Duodenal mucosa (tissue), 2 donors: Measurements from ENCODE around the gene RBM6.
A peak's percentile ranks its signal among the peaks of the same experiment; 100 is the strongest.
"Not testable (repeated sequence)": the region's sequence is repeated elsewhere in the genome, so short reads cannot be mapped to it uniquely, and the experiment has no call there.

Experiments used
- H3K27ac ChIP-seq: one replicate; pipeline ENCODE4 v1.7.0; 2013; ENCODE audit warnings: low read depth, low read length
- H3K27me3 ChIP-seq, 2 donors: one replicate each; pipeline ENCODE4 v1.7.0; 2013; ENCODE audit warnings: low read length in 2 of 2, control low read depth in 1 of 2; ENCODE audit not compliant: insufficient read depth in 2 of 2, control insufficient read depth in 1 of 2
- H3K36me3 ChIP-seq, 2 donors: one replicate each; pipeline ENCODE4 v1.7.0; 2013; ENCODE audit warnings: low read length in 2 of 2, control low read depth in 1 of 2; ENCODE audit not compliant: insufficient read depth in 2 of 2, control insufficient read depth in 1 of 2
- H3K4me1 ChIP-seq, 2 donors: one replicate each; pipeline ENCODE4 v1.7.0; 2013; ENCODE audit warnings: low read length in 2 of 2, control low read depth in 1 of 2; ENCODE audit not compliant: insufficient read depth in 2 of 2, control insufficient read depth in 1 of 2
- H3K4me3 ChIP-seq, 2 donors: one replicate each; pipeline ENCODE4 v1.7.0; 2013; ENCODE audit warnings: low read length in 2 of 2, low read depth in 1 of 2
- H3K9ac ChIP-seq, 2 donors: one replicate each; pipeline ENCODE4 v1.7.0; 2013; ENCODE audit warnings: low read length in 2 of 2, low read depth in 1 of 2
- H3K9me3 ChIP-seq, 2 donors: one replicate each; pipeline ENCODE4 v1.7.0; 2013; ENCODE audit warnings: low read length in 2 of 2, control low read depth in 1 of 2; ENCODE audit not compliant: control insufficient read depth in 1 of 2

RBM6 gene

GRCh38 chr3:50078622-50079021 is 138.7 kb downstream of the RBM6 start:
- Histone ChIP-seq H3K4me1 (peaks cover 0 to 6% of the 10 kb centered on the region in 2 donors), H3K27me3 (no peaks in the 10 kb centered on the region), H3K36me3 (peaks cover 15 to 30% of the 10 kb centered on the region in 2 donors), H3K27ac (no peak overlapping the region), H3K9me3 (no peaks in the 10 kb centered on the region), H3K4me3 (no peak overlapping the region), H3K9ac (no peak overlapping the region)

- not testable (repeated sequence) for H3K4me1 ChIP-seq, H3K27me3 ChIP-seq, H3K4me3 ChIP-seq, H3K9ac ChIP-seq, H3K36me3 ChIP-seq, H3K9me3 ChIP-seq, H3K27ac ChIP-seq
These were observed 145.0 kb downstream of the RBM6 start for GRCh38 chr3:50084951-50085350.

- Histone ChIP-seq H3K9ac (peak within 1 kb of the TSS; percentile 100), H3K4me3 (peak within 1 kb of the TSS; percentile 98 to 100), H3K36me3 (peaks cover 23 to 36% of the 10 kb centered on the region in 2 donors), H3K4me1 (peaks cover 12 to 17% of the 10 kb centered on the region in 2 donors), H3K9me3 (no peaks in the 10 kb centered on the region), H3K27me3 (no peaks in the 10 kb centered on the region), H3K27ac (peak within 1 kb of the TSS; percentile 94)
These were observed 149.0 kb downstream of the RBM6 start, which contains the start of gene RBM5 for GRCh38 chr3:50088725-50089608. Gene RBM5 (plus strand): TSS chr3:50088919. CDS start chr3:50090435, 1,516 bp downstream.

- Histone ChIP-seq H3K27ac (peak overlapping the region; percentile 94), H3K36me3 (peaks cover 26 to 42% of the 10 kb centered on the region in 2 donors), H3K4me3 (peak overlapping the region; percentile 98 to 100), H3K9me3 (no peaks in the 10 kb centered on the region), H3K27me3 (no peaks in the 10 kb centered on the region), H3K4me1 (peaks cover 12 to 17% of the 10 kb centered on the region in 2 donors), H3K9ac (peak overlapping the region; percentile 100)
These were observed 149.6 kb downstream of the RBM6 start for GRCh38 chr3:50089609-50089945.

- Histone ChIP-seq H3K27ac (no peak overlapping the region), H3K4me3 (peak overlapping the region; percentile 98 to 100), H3K36me3 (peaks cover 34 to 56% of the 10 kb centered on the region in 2 donors)
These were observed 151.0 kb downstream of the RBM6 start for GRCh38 chr3:50090984-50091383.

GRCh38 chr3:50095352-50095998 is 155.5 kb downstream of the RBM6 start:
- Histone ChIP-seq H3K27ac (no peak overlapping the region), H3K36me3 (peaks cover 51 to 97% of the 10 kb centered on the region in 2 donors), H3K4me3 (no peak overlapping the region), H3K9ac (no peak overlapping the region), H3K9me3 (no peaks in the 10 kb centered on the region), H3K27me3 (no peaks in the 10 kb centered on the region), H3K4me1 (peaks cover 6 to 10% of the 10 kb centered on the region in 2 donors)

More at GRCh38 chr3:50090984-50091383, 151.0 kb downstream of the RBM6 start:
- Histone ChIP-seq H3K9ac (peak overlapping the region in 1 of 2 donors; percentile 100), H3K9me3 (no peaks in the 10 kb centered on the region), H3K4me1 (peaks cover 12 to 20% of the 10 kb centered on the region in 2 donors), H3K27me3 (no peaks in the 10 kb centered on the region)

- no peaks in the 10 kb centered on the region for H3K4me1 ChIP-seq
- no peak overlapping the region for H3K27ac ChIP-seq
- H3K36me3 ChIP-seq: peaks cover 68 to 97% of the 10 kb centered on the region in 2 donors
- H3K27me3 ChIP-seq: no peaks in the 10 kb centered on the region
- no peaks in the 10 kb centered on the region for H3K9me3 ChIP-seq
- no peak overlapping the region for H3K4me3 ChIP-seq
- no peak overlapping the region for H3K9ac ChIP-seq
These were observed 160.4 kb downstream of the RBM6 start for GRCh38 chr3:50100386-50100785.

- Histone ChIP-seq H3K9me3 (no peaks in the 10 kb centered on the region), H3K27me3 (no peaks in the 10 kb centered on the region), H3K36me3 (peaks cover 63 to 95% of the 10 kb centered on the region in 2 donors), H3K4me3 (no peak overlapping the region), H3K4me1 (no peaks in the 10 kb centered on the region), H3K27ac (no peak overlapping the region), H3K9ac (no peak overlapping the region)
These were observed 161.3 kb downstream of the RBM6 start for GRCh38 chr3:50100956-50101845.

GRCh38 chr3:50102558-50102957 is 162.6 kb downstream of the RBM6 start:
- H3K4me3 ChIP-seq: no peak overlapping the region
- H3K9ac ChIP-seq: no peak overlapping the region
- H3K27ac ChIP-seq: no peak overlapping the region
- H3K27me3 ChIP-seq: no peaks in the 10 kb centered on the region
- H3K4me1 ChIP-seq: no peaks in the 10 kb centered on the region
- H3K9me3 ChIP-seq: no peaks in the 10 kb centered on the region
- H3K36me3 ChIP-seq: peaks cover 72 to 95% of the 10 kb centered on the region in 2 donors
